ENCODE data around the gene PISD.

PISD gene

GRCh38 chr22:31609716-31610115, 52.3 kb downstream of the PISD start:
- Histone ChIP-seq H3K4me3 (ENCODE audit: low read depth, low read length, poor library complexity, severe bottlenecking) (no peak overlapping the region), H2AFZ (ENCODE audit: low read length) (no peak overlapping the region), H3K36me3 (ENCODE audit: insufficient read depth, low read length) (peaks cover 37% of the 10 kb centered on the region; the same call in 1 of the 2 replicates), H3K27me3 (ENCODE audit: insufficient read depth, low read length) (no peaks in the 10 kb centered on the region), H3F3A (ENCODE audit: insufficient read depth, low read length) (no peaks in the 10 kb centered on the region), H3K27ac (ENCODE audit: low read depth, low read length, poor library complexity, severe bottlenecking) (no peak overlapping the region), H3K4me1 (ENCODE audit: insufficient read depth, low read length, severe bottlenecking) (no peaks in the 10 kb centered on the region), H4K20me1 (ENCODE audit: insufficient read depth, low read length) (no peaks in the 10 kb centered on the region), H3K9ac (ENCODE audit: low read length) (no peak overlapping the region), H3K9me3 (ENCODE audit: low read length) (no peaks in the 10 kb centered on the region), H3K9me2 (ENCODE audit: low read depth, low read length) (no peaks in the 10 kb centered on the region), H3K4me2 (ENCODE audit: low read length) (no peak overlapping the region), H3K79me2 (ENCODE audit: insufficient read depth, low read length) (no peaks in the 10 kb centered on the region)
- no peak for TF ChIP-seq EZH2 (IDR thresholded peaks at IDR 0.05; ENCODE audit: borderline replicate concordance, low read length)
- TF ChIP-seq CTCF (IDR thresholded peaks at IDR 0.05; ENCODE audit: low read length) = no peak

- H3F3A ChIP-seq (ENCODE audit: insufficient read depth, low read length) = no peaks in the 10 kb centered on the region
- H3K36me3 ChIP-seq (ENCODE audit: insufficient read depth, low read length) = peaks cover 57% of the 10 kb centered on the region
These were observed 54.3 kb downstream of the PISD start for GRCh38 chr22:31607696-31608095.

GRCh38 chr22:31605851-31606585, 56.0 kb downstream of the PISD start:
- H4K20me1 ChIP-seq (ENCODE audit: insufficient read depth, low read length) = no peaks in the 10 kb centered on the region
- no peaks in the 10 kb centered on the region for H3K79me2 ChIP-seq (ENCODE audit: insufficient read depth, low read length)
- H3K9ac ChIP-seq (ENCODE audit: low read length) = no peak overlapping the region
- H3K4me3 ChIP-seq (ENCODE audit: low read depth, low read length, poor library complexity, severe bottlenecking) = no peak overlapping the region
- peaks cover 57% of the 10 kb centered on the region for H3K36me3 ChIP-seq (ENCODE audit: insufficient read depth, low read length)
- H3K4me2 ChIP-seq (ENCODE audit: low read length) = no peak overlapping the region
- H2AFZ ChIP-seq (ENCODE audit: low read length) = no peak overlapping the region
- no peaks in the 10 kb centered on the region for H3K9me2 ChIP-seq (ENCODE audit: low read depth, low read length)
- H3F3A ChIP-seq (ENCODE audit: insufficient read depth, low read length) = no peaks in the 10 kb centered on the region
- TF ChIP-seq CTCF (IDR thresholded peaks at IDR 0.05; ENCODE audit: low read length) (no peak), EZH2 (IDR thresholded peaks at IDR 0.05; ENCODE audit: borderline replicate concordance, low read length) (no peak)
- H3K27ac ChIP-seq (ENCODE audit: low read depth, low read length, poor library complexity, severe bottlenecking) = no peak overlapping the region
- H3K9me3 ChIP-seq (ENCODE audit: low read length) = no peaks in the 10 kb centered on the region
- no peaks in the 10 kb centered on the region for H3K27me3 ChIP-seq (ENCODE audit: insufficient read depth, low read length)
- no peaks in the 10 kb centered on the region for H3K4me1 ChIP-seq (ENCODE audit: insufficient read depth, low read length, severe bottlenecking)

More at GRCh38 chr22:31607696-31608095, 54.3 kb downstream of the PISD start:
- no peak overlapping the region for H3K4me3 ChIP-seq (ENCODE audit: low read depth, low read length, poor library complexity, severe bottlenecking)
- no peaks in the 10 kb centered on the region for H3K9me3 ChIP-seq (ENCODE audit: low read length)
- H4K20me1 ChIP-seq (ENCODE audit: insufficient read depth, low read length) = no peaks in the 10 kb centered on the region
- H3K9ac ChIP-seq (ENCODE audit: low read length) = no peak overlapping the region
- H3K27me3 ChIP-seq (ENCODE audit: insufficient read depth, low read length) = no peaks in the 10 kb centered on the region
- no peak for TF ChIP-seq CTCF (IDR thresholded peaks at IDR 0.05; ENCODE audit: low read length)
- H2AFZ ChIP-seq (ENCODE audit: low read length) = no peak overlapping the region
- no peaks in the 10 kb centered on the region for H3K4me1 ChIP-seq (ENCODE audit: insufficient read depth, low read length, severe bottlenecking)
- H3K27ac ChIP-seq (ENCODE audit: low read depth, low read length, poor library complexity, severe bottlenecking) = no peak overlapping the region
- no peaks in the 10 kb centered on the region for H3K79me2 ChIP-seq (ENCODE audit: insufficient read depth, low read length)
- H3K4me2 ChIP-seq (ENCODE audit: low read length) = no peak overlapping the region
- no peaks in the 10 kb centered on the region for H3K9me2 ChIP-seq (ENCODE audit: low read depth, low read length)
